ENCODE measurements around the gene TMEM272.

- no peak for TF ChIP-seq POLR2AphosphoS5 (IDR thresholded peaks at IDR 0.05; ENCODE audit: low read depth, low read length)
- no peak for TF ChIP-seq POLR2A (IDR thresholded peaks at IDR 0.05; ENCODE audit: low read depth, low read length)
These were observed 73.4 kb downstream of the TMEM272 start for GRCh38 chr13:51771418-51772104.

Data from GM12892 (cell line).